GM19324 (cell line): ENCODE data around the gene PLCG2.

ENCODE experiments used
- ATAC-seq: cut with Tn5 transposase; IDR thresholded peaks from one replicate; pipeline ENCODE4 v1.9.1; 2021; ENCODE audit warnings: mild to moderate bottlenecking, moderate library complexity; ENCODE audit not compliant: unreplicated experiment, low FRiP score

The PLCG2 gene

DNA sequence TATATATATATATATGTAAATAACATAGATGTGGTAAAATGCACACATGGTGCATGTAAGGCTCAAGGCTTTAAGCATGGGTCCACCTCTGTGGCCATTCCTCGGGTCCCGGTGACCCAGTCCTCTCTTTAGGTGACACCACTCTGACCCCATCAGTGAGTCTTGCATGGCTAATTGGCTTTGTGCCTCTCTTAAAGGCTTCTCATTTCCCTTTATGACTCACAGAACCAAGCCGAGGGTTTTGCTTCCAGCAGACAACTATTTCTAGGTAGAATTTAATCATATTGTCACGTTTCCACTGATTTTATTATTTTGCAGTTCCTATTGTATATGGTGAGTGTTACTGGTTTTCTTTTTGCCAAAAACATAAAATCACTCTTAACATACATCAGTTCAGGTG is 59.7 kb downstream of the PLCG2 start:
- no peak for ATAC-seq

DNA sequence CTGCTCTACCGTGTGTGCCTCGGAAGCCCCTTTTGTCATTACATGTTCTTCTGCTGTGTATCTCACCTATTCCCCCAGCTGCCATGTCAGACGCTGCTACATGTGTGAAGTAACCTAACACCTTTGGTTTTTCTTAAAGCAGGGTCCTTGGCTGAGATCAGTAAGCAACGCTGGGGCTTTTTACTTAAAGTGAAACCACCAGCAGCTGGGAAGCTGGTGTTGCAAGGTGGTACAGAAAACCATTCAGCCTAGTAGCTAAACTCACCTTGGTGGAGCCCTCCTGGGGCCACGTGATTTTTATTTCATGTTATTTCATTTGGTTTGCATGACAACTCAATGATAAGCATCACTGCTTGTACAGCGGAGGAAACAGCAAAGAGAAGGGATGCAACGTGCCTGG is 62.6 kb downstream of the PLCG2 start:
- ATAC-seq: no peak

DNA sequence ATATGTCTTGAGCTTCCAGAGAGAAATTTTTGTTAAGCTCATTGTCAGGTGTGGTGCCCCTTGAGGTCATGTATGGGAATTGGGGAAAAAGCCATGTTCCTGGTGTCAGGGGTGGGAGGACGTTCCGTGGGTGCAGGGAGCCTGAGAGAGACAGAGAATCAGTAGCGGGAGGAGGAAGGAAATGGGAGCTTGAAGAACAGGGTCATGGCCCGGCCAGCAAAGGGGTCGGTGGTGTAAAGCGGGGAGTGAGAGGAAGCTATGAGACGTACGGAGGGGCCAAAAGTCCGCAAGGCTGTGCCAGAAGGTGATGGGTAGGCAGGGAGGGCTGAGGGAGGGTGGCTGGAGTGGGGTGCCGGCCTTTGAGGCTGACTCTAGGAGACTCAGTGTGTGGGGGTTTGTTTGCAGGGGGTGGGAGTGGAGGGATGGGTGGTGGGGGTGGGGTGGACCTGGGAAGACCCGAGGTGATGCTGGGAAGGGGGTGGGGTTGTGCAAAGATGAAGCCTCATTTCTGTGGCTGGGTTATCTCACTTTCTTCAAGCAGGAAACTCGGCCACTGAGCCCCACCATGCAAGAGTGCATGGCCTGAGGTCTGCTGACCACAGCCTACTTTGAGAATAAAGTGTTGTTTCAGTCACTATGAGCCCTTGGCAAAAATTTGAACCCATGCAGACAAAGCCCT is 63.6 kb downstream of the PLCG2 start:
- no peak for ATAC-seq

DNA sequence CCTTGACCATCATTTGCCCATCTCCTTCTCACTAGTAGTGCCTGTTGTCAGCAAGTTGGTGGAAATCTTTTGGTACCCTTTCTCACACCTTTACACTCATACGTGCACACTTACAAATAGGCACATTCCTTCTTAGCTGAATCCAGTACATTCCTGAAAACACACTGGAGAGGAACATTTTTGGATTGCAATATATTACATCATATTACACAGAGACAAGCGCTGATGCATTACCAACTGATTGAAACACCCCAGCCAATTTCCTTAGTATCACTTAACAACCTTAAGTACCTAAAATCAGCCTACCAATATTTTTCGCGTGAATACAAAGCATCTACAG is 64.1 kb downstream of the PLCG2 start:
- no peak for ATAC-seq

DNA sequence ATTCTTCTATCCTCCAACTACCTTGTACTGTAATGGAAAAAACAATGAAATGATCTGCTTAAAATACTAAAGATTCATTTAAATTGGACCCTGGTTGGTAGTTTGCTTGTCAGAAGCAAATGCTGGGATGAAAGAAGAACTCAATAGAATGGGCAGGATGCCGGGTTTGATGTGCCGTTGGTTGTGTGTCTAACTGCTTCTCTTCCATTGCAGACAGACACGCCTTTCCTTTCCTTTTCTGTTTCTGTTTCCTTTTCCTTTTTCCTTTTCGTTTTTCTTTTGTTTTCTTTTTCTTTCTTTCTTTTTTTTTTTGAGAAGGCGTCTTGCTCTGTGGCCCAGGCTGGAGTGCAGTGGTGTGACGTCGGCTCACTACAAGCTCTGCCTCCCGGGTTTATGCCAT is 64.6 kb downstream of the PLCG2 start:
- no peak for ATAC-seq

DNA sequence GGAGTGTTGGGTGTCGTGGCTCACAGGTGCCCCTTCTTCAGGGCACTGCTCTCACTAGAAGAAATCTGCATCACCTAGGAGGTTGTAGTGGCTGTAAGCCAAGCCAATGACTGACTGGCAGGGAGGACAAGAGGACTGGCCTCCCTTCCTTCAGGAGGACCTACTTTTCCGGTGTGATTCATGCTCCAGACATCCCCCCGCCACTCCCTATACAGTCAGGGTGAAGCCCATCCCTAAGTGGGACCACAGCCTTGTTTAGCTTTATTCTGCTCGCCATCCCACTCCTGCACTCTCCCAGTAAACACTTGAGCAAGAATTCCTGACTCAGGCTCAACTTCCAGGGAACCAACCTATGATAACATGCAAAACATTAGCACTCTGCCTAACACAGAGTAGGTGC is 67.0 kb downstream of the PLCG2 start:
- no peak for ATAC-seq

DNA sequence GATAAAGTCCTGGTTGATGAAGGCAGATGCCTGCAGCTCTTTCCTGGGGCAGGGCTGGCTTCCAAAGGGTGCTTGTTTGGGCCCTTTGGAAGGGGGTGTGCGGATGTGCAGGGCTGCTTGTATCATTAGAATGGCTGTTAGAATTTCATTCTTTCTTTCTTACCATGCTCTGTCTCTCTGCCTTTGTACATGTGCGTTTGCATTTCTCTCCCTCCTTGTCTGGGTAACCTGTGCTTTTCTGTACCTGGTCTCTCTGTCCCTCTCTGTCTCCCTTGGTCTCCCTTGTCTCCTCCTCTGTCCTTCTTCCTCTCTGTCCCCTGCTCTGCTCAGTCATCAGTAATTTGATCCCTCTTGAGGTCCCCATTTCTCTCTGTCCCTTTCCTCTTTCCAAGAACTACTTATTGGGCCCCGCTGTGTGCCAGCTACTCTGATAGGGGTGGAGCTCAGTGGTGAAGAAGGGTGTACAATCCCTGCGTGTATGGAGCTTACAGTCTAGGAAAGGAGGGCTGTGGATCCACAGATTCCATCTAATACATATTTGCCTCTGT is 69.3 kb downstream of the PLCG2 start:
- ATAC-seq: no peak

DNA sequence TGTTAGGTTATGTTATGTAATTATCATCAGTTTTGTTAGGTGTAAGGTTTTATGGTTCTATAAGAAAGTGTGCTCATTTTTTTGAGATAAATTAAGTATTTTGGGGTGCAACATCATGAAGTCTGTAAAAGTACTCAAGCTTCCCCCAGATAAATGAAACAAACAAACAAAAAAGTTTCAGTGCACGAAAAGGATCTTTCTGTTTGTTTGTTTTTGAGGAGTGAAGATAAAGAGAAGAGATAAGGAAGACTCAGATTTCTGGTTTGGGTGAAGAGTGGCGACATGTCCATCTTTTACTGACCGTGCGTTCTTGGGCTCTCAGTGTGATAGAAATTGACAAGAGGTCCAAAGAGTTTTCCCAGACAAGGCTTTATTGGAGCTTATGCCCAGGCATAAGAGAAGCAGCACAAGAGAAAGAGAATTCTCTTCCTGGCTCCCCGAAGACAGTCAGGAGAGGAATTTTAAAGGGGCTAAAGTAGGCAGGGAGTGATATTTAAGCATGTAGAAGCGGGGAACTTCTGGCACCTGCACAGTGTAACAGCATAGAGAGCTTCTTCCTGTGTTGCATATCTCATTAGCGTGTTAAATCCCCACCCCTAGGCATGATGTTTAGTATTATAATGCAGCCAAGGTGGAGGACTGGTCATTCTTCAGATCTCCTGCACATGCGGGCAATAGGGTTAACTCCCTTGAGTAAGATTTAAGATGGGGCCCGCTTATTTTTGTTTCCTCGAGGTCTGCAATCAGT is 71.3 kb downstream of the PLCG2 start:
- no peak for ATAC-seq

DNA sequence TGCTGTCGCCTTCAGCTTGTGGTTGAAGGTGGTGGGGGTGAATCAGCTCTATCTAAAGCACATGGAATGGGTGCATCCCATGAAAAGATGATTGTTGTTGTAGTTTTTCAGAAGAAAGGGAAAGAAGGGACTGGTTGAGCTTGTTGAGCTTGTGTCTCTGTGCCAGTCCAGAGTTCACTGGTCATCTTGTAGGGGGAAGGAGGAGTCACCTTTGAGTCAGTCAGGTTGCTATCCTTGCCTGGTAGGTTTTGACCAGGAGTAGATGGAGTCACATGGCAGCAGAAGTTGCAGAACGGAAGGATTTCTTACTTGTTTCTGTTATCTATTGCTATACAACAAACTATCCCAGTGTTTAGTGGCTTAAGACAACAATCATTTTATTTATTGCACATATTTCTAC is 73.3 kb downstream of the PLCG2 start:
- no peak for ATAC-seq

DNA sequence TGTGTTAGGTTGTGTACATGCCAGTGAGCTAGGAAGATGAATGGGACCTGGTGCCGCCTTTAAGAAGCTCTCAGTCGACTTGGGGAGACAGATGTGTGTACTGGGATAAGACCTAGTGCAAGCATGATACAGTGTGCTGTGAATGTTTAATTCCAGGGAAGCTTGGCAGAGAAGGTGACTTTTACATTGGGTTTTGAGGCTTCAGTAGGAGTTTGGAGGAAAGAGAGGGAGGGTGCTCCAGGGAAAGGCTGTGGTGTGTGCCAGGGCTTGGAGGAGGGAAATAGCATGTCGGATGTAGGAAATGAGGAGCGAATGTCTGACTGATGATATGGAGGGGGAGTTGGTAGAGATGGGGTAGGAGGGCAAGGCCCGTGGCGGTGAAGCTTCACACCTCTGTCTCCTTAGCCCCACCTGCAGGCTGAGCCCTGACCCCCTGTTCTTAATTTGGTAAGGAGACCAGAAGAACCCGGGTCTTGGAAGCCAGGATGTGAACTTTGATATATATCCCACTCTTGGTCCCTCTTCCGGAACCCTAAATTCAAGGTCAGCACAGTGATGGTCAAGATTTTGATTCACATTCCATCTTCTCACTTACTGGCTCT is 76.6 kb downstream of the PLCG2 start:
- no peak for ATAC-seq

DNA sequence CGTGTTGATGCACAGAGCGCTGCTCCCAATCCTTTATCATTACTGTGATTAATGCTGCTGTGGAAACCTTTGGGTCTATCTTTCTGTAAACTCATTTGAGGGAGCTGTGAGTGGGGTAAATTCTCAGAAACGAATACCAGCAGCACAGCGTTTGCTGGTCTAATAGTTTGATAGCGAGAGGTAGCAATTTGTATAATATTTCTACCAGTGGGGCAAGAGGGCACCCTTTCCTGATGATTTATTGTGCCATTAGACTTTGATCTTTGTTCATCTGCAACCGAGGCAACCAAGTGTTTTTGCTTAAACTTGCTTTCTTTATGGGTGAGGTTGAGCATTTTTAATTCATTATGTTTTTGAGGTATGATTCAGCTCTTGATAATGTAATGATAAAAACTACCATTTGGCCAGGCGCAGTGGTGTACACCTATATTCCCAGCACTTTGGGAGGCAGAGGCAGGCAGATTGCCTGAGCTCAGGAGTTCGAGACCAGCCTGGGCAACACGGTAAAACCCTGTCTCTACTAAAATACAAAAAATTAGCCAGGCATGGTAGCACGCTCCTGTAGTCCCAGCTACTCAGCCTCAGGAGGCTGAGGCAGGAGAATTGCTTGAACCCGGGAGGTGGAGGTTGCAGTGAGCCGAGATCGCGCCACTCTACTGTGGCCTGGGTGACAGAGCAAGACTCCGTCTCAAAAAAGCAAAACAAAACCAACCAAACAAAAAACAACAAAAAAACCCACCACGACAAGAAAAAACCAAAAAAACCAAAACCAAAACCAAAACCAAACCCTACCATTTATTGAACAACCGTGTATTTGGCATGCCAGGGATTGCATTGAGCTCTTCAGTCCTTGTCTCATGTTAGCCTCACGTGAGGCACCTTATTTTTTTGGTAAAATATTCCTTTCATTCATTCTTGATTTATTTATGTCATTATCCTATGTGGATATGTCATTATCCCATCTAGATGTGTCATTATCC is 81.5 kb downstream of the PLCG2 start:
- ATAC-seq: no peak

DNA sequence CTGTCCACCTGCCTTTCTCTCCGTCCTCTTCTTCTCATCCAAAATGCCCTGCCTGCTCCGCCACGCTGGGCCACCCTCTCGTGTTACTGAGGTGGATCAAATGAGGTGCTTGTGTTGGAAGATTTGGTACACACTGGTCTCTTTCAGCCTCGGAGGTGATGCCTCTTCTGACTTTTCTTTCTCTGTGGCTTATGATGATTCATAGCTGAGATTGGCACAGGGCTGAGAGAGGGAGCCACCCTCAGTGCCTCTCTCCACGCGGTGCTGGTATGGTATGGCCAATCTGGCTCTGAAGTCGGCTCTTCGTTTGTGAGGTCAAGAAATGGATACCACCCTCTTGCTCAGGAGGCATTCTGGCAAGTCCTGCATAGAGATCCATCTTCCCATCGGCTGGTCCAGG is 82.4 kb downstream of the PLCG2 start:
- ATAC-seq: no peak

DNA sequence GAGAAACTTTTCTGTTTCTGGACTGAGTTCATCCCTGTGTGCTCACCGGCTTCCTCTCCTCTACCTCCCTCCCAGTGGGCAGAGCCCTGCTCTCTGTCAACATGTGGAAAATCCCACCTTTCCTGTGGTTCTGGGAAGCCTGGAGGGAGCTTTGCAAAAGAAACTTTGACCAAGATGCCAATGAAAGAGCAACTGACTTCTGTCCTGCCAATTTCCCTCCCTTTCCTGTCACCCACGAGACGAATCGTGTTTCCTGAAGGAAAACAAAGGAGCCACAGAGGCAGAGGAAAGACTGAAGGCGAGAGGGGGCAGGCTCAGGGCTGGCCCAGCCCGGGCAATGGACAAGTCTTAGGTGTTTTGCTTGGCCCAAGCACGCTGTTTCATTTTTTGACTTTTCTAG is 82.8 kb downstream of the PLCG2 start:
- no peak for ATAC-seq

DNA sequence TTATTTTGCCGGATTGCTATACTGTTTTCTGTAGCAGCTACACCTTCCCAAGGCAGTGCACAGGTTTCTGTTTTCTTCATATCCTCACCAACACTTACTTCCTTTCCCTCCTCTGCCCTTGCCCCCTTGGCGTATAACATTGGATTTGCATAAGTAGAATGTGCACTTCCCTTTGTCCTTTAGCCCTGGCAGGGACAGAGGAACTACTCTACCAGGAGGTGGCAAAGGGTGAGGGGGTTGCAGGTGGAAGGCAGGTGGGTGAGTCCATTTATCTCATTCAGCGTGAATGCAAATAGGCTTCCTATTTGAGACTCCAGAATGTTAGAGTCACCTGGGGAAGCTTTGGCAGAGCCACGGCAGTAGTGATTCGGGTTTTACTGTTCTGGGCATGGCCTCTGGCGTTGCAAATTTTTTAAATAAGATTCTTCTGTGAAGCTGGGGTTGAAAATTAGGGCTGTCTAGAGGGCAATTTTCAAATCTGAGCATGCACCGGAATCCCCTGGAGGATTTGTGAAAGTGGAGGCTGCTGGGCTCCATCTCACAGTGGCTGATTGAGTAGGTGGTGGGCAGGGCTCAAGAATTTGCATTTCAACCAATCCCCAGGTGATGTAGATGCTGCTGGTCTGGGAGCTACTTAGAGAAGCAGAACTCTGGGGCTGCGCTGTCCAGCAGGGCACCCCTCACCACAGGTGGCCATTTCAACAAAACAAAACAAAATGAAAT is 84.7 kb downstream of the PLCG2 start:
- peak; percentile 59 for ATAC-seq

DNA sequence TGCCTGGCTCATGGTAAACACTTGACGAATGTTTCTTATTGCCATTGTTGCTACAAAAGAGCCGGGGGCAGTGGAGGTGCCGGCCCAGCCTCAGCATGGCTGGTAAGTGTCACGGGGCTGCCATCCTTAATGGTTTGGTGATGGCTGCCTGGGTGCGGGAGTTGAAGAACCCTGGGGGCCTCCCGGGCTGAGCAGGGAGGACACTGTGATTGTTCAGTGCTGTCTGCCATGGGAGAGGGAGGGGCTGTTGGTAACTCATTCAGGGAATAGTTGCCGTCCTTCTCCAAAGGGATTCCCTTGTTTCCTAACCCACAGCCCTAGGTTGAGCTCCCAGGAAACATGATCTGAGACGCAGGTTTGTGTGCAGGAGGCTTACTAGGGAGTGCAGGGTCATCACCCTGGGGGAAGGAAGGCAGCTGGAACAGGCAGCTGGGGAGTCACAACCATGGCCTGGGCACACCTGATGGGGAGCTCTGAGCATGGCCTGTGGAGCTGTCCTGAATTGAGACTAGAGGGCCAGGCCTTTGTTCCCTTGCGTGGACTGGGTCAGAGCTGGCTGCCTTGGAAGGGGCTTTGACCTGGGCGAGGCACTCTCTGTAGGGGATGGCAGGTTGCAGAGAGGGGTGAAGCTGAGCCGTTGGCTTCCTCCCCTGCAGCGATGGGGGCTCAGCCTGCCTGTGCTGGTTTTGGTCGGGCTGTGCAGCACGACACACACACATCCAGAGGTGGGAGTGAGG is 85.7 kb downstream of the PLCG2 start:
- no peak for ATAC-seq

DNA sequence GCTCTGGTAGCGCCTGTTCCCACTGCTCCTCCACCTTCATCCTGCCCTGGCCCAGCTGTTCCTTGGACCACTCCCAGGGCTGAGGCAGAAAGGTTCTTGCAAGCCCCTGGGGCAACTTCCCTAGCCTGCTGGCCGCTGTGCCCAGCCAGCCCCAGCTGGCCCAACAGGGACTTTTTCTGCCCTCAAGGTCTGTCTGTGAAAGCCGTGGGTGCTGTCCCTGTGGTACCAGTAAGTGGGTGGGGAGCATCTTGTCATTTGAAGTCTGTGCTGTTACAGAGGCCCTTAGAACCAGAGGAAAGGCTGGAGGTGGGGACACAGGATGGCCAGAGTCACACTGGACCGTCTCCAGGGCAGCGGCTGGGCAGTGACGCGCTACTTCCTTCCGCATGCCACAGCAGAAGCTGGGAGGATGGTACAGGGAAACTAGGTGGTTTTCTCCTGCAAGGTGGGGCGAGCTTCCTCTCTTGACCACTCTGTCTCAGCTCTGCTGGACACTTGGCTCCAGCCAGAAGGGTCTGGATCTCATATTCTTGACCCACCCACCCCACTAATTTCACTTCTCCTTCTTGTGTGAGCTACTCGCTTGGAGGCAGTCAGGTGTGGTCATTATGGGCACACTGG is 87.8 kb downstream of the PLCG2 start:
- no peak for ATAC-seq

DNA sequence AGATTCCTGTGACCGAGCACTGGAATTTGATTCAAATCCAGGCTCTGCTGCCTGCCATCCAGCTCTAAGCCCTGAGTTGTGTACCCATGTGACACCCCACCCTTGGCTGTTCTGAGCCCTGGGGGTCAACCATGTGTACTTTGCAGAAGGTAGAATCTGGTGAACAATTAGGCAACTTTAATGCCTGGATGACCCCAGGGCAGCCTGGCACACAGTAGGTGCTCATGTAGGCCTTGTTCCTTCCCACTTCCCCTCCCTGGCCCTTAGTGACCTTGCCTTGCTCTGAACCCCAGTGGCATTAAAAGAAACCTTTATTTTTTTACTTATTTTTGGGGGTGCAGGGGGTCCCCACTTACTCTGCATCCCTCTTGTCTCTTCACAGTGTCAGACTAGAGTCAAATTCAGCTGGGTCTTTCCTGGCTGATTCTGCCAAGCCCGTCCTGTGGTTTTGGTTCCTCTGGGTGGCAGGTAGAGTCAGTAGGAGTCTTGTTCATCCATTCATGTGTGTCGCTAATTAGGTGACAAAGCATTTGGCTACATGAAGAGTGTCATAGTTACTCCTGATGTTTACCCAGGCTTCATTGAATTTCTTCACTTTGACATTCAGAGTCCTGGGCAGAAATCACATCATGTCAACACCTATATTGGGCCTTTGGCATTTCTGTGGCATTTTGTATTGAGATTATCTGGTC is 89.1 kb downstream of the PLCG2 start:
- no peak for ATAC-seq

DNA sequence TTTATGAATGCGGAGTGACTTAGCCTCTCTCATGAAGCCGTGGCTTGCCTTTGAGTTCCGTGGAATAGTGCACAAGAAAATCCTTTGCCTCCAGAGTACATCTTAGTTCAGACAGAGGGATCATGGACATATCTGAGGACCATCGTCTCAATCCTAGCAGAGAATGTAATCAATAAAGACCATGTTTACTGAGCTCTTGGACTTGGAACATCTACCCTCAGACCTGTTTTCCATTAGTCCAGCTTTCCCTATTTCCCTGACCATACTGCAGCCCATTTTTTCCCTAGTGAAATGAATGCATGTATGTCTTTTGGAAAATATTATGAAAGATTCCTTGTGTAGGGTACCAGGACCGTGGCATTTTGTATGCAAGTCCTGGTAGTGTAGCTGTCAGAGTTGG is 90.2 kb downstream of the PLCG2 start:
- ATAC-seq: no peak
